OCI-LY7 (cell line): ENCODE measurements around the gene SFTPD. TPM values are rescaled to one million over a fixed set of nuclear protein-coding genes. Genes with fewer than 3 reads are reported as not detected.

ENCODE experiments used
- BruUV-seq: library from RNA; stranded (reverse); fragments of 400-500 nt; replicated peaks from 2 replicates; lab custom pipeline; 2021; lab: Mats Ljungman, UMichigan
- CTCF ChIA-PET: fragments of 300-600 bp; sonication (Branson Sonifier 250); formaldehyde crosslinking; loops from one replicate; lab custom pipeline; 2022; ENCODE audit warnings: antibody characterized with exemption; ENCODE audit not compliant: unreplicated experiment; lab: Charles Lee
- POLR2A ChIA-PET: fragments of 300-600 bp; sonication (Branson Sonifier 250); formaldehyde crosslinking; loops from one replicate; lab custom pipeline; 2022; ENCODE audit warnings: antibody characterized with exemption; lab: Charles Lee
- DNase-seq: peaks from one replicate; pipeline ENCODE4 v3.0.0-alpha.2; 2015; ENCODE audit warnings: low spot score
- H2AFZ ChIP-seq: fragments of 200-600 bp; sonication (generic), shearing (Covaris generic); 2 replicates; pipeline ENCODE4 v1.6.1; 2014; ENCODE audit warnings: mild to moderate bottlenecking, antibody characterized with exemption, low read length, moderate library complexity
- H3K27ac ChIP-seq: fragments of 200-600 bp; sonication (generic); 2 replicates; pipeline ENCODE4 v1.5.1; 2014; ENCODE audit warnings: mixed run types, low read depth, mild to moderate bottlenecking, moderate library complexity, low read length, inconsistent platforms; ENCODE audit not compliant: poor library complexity, severe bottlenecking
- H3K36me3 ChIP-seq: fragments of 200-600 bp; sonication (generic); 2 replicates; pipeline ENCODE4 v1.6.1; 2014; ENCODE audit warnings: mild to moderate bottlenecking, antibody characterized with exemption, low read length, moderate library complexity, mixed read lengths; ENCODE audit not compliant: insufficient read depth
- H3K4me1 ChIP-seq: fragments of 200-600 bp; sonication (generic); 2 replicates; pipeline ENCODE4 v1.5.1; 2014; ENCODE audit warnings: mild to moderate bottlenecking, low read length; ENCODE audit not compliant: insufficient read depth, poor library complexity, severe bottlenecking
- H3K4me2 ChIP-seq: fragments of 200-600 bp; sonication (generic); 2 replicates; pipeline ENCODE4 v1.6.1; 2014; ENCODE audit warnings: mild to moderate bottlenecking, low read length
- H3K4me3 ChIP-seq: fragments of 200-600 bp; sonication (generic); 2 replicates; pipeline ENCODE4 v1.5.1; 2014; ENCODE audit warnings: mild to moderate bottlenecking, low read depth, low read length; ENCODE audit not compliant: poor library complexity, severe bottlenecking
- H3K79me2 ChIP-seq: fragments of 200-600 bp; sonication (generic); 2 replicates; pipeline ENCODE4 v1.6.1; 2016; ENCODE audit warnings: low read depth, mild to moderate bottlenecking, low read length, moderate library complexity, mixed read lengths; ENCODE audit not compliant: insufficient read depth
- H3K9me2 ChIP-seq: fragments of 200-600 bp; sonication (generic); 2 replicates; pipeline ENCODE4 v1.6.1; 2016; ENCODE audit warnings: mild to moderate bottlenecking, low read length, mixed read lengths; ENCODE audit not compliant: insufficient read depth
- H3K9me3 ChIP-seq: fragments of 200-600 bp; sonication (generic); 2 replicates; pipeline ENCODE4 v1.6.1; 2014; ENCODE audit warnings: mild to moderate bottlenecking, mixed run types, low read length, mixed read lengths
- H4K20me1 ChIP-seq: fragments of 200-600 bp; sonication (generic); 2 replicates; pipeline ENCODE4 v1.6.1; 2014; ENCODE audit warnings: mild to moderate bottlenecking, antibody characterized with exemption, low read length, moderate library complexity, mixed read lengths; ENCODE audit not compliant: insufficient read depth
- CTCF ChIP-seq: fragments of 200-600 bp; sonication (generic); conservative IDR thresholded peaks from 2 replicates; pipeline ENCODE4 v1.5.1; 2014; ENCODE audit warnings: mild to moderate bottlenecking, antibody characterized with exemption, low read length, moderate library complexity, mixed read lengths
- EZH2phosphoT487 ChIP-seq: fragments of 200-600 bp; sonication (generic); IDR thresholded peaks from 2 replicates; pipeline ENCODE4 v1.6.1; 2018; ENCODE audit warnings: low read depth, borderline replicate concordance, mild to moderate bottlenecking, mixed run types, antibody characterized with exemption, low read length, moderate library complexity, mixed read lengths
- intact Hi-C: fragments of 100-400 bp; cut with micrococcal nuclease; formaldehyde crosslinking; loops from one replicate; pipeline ENCODE4 v1.10.0; 2022; ENCODE audit not compliant: unreplicated experiment
- total RNA-seq, 2 experiments: library from RNA; depleted of rRNA in 1 of 2; stranded (reverse); fragments of >200 nt in 1 of 2; shearing (Covaris generic) in 1 of 2; gene quantifications; 2 replicates each; pipeline ENCODE4 v1.2.3, GENCODE V29; 2014 to 2022

Gene SFTPD
- total RNA-seq, 2 experiments from 2014 or later, result not detected

- Histone ChIP-seq H3K27ac (no peak overlapping the region), H3K9me2 (no peaks in the 10 kb centered on the region), H3K4me1 (no peaks in the 10 kb centered on the region), H3K79me2 (no peaks in the 10 kb centered on the region), H3K4me3 (no peak overlapping the region), H4K20me1 (no peaks in the 10 kb centered on the region), H3K36me3 (no peaks in the 10 kb centered on the region), H3K4me2 (no peak overlapping the region), H2AFZ (no peak overlapping the region), H3K9me3 (no peaks in the 10 kb centered on the region)
- ChIA-PET POLR2A (interaction anchor here (0.6 kb wide), 1 partner anchor 846 kb away, joined by 4 read pairs; no protein-coding TSS in a partner anchor), CTCF (no interaction called here)
- DNase-seq, result no peak
- no TSS peak for BruUV-seq
- TF ChIP-seq EZH2phosphoT487, result no peak
- TF ChIP-seq CTCF, result no peak
- intact Hi-C loops, result no loop called here
These were observed 34.5 kb upstream of the SFTPD start for GRCh38 chr10:79983286-79983909.

GRCh38 chr10:79982861-79983260 lies 34.0 kb upstream of the SFTPD start:
- Histone ChIP-seq H3K36me3 (no peaks in the 10 kb centered on the region), H3K79me2 (no peaks in the 10 kb centered on the region), H3K9me3 (no peaks in the 10 kb centered on the region), H3K4me1 (no peaks in the 10 kb centered on the region), H4K20me1 (no peaks in the 10 kb centered on the region), H2AFZ (no peak overlapping the region), H3K4me3 (no peak overlapping the region), H3K27ac (no peak overlapping the region), H3K9me2 (no peaks in the 10 kb centered on the region), H3K4me2 (no peak overlapping the region)
- no TSS peak for BruUV-seq
- POLR2A ChIA-PET, result interaction anchor here (0.6 kb wide), 1 partner anchor 846 kb away, joined by 4 read pairs; no protein-coding TSS in a partner anchor
- CTCF ChIA-PET, result no interaction called here
- intact Hi-C loops, result no loop called here
- no peak for DNase-seq
- no peak for TF ChIP-seq CTCF
- no peak for TF ChIP-seq EZH2phosphoT487

- BruUV-seq, result no TSS peak
- Histone ChIP-seq H3K9me2 (no peaks in the 10 kb centered on the region), H2AFZ (no peak overlapping the region), H3K36me3 (no peaks in the 10 kb centered on the region), H3K4me3 (no peak overlapping the region), H4K20me1 (no peaks in the 10 kb centered on the region), H3K4me1 (no peaks in the 10 kb centered on the region), H3K9me3 (no peaks in the 10 kb centered on the region), H3K79me2 (no peaks in the 10 kb centered on the region), H3K4me2 (no peak overlapping the region), H3K27ac (no peak overlapping the region)
- no peak for TF ChIP-seq EZH2phosphoT487
- no peak for TF ChIP-seq CTCF
- no peak for DNase-seq
- intact Hi-C loops, result no loop called here
- ChIA-PET POLR2A (no interaction called here), CTCF (no interaction called here)
These were observed 33.5 kb upstream of the SFTPD start for GRCh38 chr10:79982362-79982800.
